Left lobe of liver (tissue), 2 donors: Measurements from ENCODE around the gene LONRF3. TPM values are rescaled to one million over a fixed set of nuclear protein-coding genes. Genes with fewer than 3 reads are reported as not detected.
"Not testable (repeated sequence)": the region's sequence is repeated elsewhere in the genome, so short reads cannot be mapped to it uniquely, and the experiment has no call there.

Experiments used
- ATAC-seq: fragments of 200-7000 bp; cut with Tn5 transposase; one replicate; pipeline ENCODE4 v1.9.1; 2020; ENCODE audit warnings: mild to moderate bottlenecking, moderate library complexity
- DNase-seq: peaks from one replicate; pipeline ENCODE4 v3.0.0-alpha.2; 2020; ENCODE audit warnings: low spot score
- total RNA-seq: library from RNA; stranded (reverse); gene quantifications from one replicate; pipeline ENCODE4 v1.2.1, GENCODE V29; 2021
- donor health status: DM: no; HTN: no; CAD: no; lungs with moderate emphysema.
- donor health status: DM: no; HTN: yes; CAD: no.

Gene LONRF3
- total RNA-seq, 1 donor from 2014 or later, result 9.5 TPM

DNA sequence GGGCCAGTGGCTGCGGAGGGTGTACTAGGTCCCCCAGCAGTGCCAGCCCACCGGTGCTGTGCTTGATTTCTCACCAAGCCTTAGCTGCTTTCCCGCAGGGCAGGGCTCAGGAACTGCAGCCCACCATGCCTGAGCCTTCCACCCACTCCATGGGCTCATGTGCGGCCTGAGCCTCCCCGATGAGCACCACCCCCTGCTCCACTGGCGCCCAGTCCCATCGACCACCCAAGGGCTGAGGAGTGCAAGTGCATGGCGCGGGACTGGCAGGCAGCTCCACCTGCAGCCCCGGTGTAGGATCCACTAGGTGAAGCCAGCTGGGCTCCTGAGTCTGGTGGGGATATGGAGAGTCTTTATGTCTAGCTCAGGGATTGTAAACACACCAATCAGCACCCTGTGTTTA lies 55.2 kb downstream of the LONRF3 start:
- ATAC-seq, result not testable (repeated sequence)

DNA sequence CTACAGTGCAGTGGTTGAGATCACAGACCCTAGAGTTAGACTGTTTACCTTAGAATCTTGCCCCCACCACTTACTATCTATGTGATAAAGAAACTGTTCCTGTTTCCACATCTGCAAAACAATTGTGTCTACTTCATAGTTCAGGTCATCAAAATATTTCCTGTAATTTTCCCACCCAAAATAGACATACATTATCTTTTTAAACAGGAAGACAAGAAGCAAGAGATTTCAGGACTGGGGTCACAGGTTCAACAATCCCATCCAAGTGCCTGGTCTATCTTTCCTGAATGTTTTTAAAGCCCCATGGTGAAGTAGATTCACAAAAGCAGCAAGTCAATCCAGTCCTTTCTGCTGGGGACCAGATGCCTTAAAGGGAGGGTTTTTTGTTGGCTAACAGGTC lies 56.6 kb downstream of the LONRF3 start:
- DNase-seq, result no peak
- no peak for ATAC-seq

More for the DNA sequence above, 55.2 kb downstream of the LONRF3 start:
- DNase-seq, result not testable (repeated sequence)

DNA sequence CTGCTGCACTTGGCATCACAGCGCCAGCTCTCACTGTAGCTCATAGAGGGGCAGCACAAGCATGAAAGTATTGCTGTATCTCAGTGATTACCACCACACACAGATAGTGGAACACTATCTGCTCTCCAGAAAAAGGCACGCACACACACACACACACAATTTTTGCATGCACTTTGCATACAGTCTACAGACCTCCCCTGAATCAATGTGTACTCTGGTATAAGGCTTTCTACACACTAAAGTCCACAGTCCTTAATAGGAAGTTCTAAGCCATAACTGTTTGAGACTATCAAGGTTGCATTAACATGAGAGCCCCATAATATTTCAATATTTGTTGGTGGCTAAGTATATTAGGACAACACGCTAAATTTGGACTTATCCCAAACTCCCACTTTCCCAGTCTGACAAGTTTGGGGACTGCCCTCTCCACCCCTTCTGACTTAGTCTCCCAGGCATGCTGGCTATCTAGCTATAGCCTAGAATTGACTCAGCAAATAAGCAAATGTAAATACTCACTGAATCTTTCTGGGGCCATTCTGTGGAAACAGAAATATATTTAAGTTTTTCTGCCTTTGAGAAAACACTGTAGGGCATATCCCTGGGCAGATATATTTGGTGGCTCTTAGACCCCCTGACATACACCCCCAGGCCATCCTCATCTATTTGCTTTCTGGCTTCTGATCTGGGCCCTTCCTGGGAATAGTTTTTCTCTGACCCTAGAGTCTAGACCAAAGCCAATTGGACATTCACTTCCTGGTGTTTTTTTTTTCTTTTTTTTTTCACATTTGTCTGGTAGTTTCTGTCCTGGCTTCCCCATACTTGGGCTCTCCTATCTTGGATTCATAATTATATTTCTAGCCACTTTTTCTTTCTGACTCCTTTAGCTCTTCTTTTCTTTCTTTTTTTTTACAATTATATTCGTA lies 62.0 kb downstream of the LONRF3 start:
- DNase-seq (no peak), ATAC-seq (no peak)

DNA sequence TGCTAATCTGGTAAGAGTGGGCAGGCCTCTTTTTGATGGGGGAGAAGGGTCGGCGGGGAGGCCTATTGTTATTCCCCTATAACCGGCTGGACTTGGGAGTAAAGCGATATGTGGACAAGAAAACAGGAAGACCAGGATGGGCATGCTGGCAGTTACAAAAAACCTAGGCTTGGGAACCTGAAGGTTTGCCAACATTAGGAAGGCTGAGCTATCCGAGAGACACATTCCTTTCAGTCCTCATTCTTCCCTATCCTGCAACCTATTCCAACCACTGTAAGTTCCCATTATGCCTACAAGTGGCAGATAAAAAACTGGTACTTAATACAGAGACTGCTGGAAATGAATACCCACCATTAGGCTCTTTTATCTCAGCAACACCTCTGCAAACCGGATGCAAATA lies 66.0 kb downstream of the LONRF3 start:
- no peak for ATAC-seq

DNA sequence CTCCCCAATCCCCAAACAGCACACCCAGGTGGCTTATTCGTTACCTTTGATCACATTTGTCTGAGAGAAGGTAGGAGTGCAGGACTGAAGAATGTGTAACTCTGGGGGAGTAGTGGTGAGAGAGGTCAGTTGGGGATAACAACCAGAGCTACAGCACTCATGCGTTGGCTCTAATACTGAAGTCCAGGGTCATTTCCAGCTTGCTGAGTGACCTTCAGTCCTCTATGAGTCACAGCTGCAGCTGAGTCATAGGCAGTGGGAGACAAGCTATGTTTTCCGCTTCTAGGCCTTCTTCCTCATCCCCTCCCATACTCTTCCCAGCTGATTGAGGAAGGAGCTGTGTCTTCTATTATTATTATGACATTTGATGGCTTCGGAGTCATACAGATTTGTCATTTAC lies 66.8 kb downstream of the LONRF3 start:
- DNase-seq (no peak), ATAC-seq (peak; percentile 86)

More for the DNA sequence above, 66.0 kb downstream of the LONRF3 start:
- DNase-seq, result no peak

DNA sequence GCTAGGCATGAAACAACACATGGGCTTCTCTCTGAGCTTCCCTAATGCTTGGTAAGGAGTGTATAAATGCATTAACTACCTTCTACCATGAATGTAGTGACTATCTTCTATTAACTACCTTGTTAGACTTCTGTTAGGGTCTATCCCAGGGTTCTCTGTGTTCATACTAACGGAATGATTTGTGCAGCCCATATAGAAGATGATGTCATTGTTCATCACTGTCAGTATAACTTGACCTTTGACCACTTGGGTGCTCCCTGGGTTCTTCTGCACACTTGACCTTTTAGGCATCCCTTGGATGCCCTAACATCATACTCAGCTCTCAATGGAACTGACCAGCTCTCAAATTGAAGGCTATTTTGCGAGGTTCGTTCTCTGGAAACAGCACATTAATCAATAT lies 67.6 kb downstream of the LONRF3 start:
- ATAC-seq, result no peak
- DNase-seq, result no peak

DNA sequence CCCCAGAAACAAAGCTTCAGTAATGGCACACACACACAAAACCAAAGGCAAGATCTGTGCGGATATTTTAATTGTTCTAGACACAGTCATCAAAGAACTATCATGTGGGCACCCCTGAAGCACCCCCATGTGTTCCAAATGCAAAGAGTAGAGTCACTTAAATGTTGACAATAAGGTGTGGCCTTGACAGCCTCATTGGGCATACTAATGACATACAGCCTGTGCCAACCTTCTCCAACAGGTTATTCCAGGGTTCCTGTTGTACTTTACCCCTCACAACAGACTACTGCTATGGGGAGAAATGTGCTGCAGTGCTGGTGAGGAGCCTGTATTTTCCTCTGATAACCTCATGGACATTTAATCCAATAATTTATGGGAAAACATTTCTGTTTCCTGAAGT lies 68.6 kb downstream of the LONRF3 start:
- DNase-seq, result no peak
- ATAC-seq, result no peak

DNA sequence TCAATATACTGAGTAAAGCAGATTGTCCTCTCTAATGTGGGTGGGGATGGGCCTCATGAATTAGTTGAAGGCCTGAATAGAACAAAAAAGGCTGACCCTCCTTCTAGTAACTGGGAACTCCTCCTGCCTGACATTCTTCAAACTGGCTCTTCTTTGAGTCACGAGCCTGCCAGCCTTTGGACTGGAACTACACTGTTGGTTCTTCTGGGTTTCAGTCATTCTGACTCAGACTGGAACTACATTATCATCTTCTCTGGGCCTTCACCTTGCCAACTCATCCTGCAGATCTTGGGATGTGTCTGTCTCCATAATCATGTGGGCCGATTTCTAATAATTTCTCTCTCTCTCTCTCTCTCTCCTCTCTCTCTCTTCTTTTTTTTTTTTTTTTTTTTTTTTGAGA lies 71.5 kb downstream of the LONRF3 start:
- DNase-seq, result no peak
- no peak for ATAC-seq

DNA sequence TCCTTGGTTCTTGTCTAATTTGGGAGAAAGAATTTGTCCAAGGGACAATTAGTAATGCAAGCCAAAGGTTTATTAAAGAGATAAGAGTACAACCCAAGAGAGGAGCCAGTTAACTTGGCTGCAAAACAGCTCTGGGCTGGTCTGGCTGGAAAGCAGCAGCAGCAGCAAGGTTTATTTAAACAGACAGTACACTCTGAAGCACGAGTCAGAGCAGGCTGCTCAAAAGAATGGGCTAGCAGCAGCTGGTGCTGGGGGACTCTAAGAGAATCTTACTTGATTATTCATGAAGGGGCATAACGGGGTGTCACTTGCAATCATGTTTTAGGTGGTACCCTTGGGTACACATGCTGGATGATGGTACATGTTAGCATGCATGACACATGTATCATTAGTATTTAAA lies 81.3 kb downstream of the LONRF3 start:
- ATAC-seq (peak; percentile 75), DNase-seq (no peak)

DNA sequence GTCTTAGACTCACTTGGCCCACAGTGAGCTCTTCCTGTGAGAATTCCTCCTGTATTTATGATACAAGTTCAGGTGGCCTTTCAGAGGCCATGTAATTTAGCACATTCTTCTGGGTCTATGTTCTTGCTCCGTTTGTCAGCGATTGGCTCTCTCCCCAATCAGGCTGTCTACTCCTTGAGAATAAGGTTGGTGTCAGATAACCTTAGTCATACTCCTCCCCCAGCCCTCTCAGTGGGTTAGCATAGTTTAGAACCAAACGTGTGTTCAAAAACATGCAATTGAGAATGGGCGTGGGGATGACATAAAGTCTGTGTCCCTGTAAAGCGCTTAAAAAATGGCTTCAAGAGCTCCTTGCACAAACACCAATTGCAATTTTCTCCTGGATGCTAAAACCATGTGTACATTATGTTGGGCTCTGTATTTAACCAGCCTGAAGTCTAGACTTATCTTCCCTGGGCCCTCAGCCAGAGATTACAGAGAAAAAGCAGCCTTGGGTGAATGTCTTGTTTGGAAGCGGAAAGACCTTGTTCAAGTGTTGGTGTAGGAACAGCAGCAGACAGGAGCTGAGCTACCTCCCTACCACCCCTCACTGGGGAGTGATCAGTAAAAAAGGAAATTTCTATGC lies 88.4 kb downstream of the LONRF3 start:
- ATAC-seq, result no peak

DNA sequence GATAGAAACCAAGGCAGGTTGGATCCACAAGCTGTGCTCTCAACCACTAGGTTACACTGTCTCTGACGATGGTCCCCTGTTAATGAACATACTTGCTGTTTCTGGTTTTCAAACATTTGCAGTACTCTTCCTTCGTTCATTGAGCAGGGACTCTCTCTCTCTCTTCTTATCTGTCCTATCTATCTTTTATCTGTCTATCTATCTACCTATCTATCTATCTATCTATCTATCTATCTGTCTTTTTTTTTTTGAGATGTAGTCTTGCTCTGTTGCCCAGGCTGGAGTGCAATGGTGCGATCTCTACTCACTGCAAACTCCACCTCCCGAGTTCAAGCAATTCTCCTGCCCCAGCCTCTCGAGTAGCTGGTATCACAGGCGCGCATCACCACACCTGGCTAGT lies 89.0 kb downstream of the LONRF3 start:
- DNase-seq, result no peak
- ATAC-seq, result no peak

More for the DNA sequence above, 88.4 kb downstream of the LONRF3 start:
- DNase-seq, result no peak

DNA sequence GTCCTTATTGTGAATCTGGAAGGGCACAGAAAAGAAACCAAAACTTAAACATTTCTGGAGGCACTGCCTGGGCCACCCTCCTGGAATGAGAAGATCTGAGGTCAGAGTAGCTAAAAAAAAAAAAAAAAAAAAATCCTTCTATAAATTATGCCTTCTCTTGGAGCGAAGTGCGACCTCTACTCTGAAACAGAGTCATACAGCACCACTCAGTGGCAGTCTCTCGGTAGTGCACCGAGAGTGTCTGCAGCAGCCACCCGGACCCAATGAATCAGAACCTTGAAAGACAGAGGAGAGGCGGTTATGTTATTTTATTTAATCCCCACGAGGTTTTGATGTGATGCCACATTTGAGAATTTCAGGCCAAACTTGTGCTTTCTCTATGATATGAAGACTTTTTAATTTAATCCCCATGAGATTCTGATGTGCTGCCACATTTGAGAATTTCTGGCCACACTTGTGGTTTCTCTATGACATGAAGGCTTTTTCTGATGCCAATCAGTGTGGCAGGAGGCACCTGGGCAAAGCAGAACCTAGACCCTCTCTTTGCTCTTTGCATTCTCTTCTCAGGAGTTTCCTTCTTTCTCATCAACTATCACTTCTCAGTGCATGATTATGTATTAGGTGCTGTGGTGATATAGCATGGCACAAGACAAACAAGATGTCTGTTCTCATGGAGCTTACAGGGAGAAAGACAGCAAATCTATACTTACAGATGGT lies 92.8 kb downstream of the LONRF3 start:
- DNase-seq, result peak; percentile 49
- peak; percentile 90 for ATAC-seq

Other genes starting within 250 kb of the LONRF3 start
- gene IL13RA1, start 247.0 kb upstream of the LONRF3 start, total RNA-seq, result 72.5 TPM
- not detected for gene ZCCHC12, start 150.8 kb upstream of the LONRF3 start, total RNA-seq
- not detected for gene CT47C1, start 98.4 kb downstream of the LONRF3 start, total RNA-seq
- gene KIAA1210, start 153.2 kb downstream of the LONRF3 start, total RNA-seq, result not detected